Thoracic aorta (tissue), 2 donors: ENCODE measurements around the gene CCS. TPM values are rescaled to one million over a fixed set of nuclear protein-coding genes. Genes with fewer than 3 reads are reported as not detected.

Experiments used
- ATAC-seq: fragments of 150-250 bp; one replicate; pipeline ENCODE4 v1.8.0; 2017; ENCODE audit warnings: low read depth; ENCODE audit not compliant: insufficient number of reproducible peaks, low FRiP score
- DNase-seq: peaks from one replicate; pipeline ENCODE4 v3.0.0-alpha.2; 2020; ENCODE audit warnings: low spot score
- H3K27ac ChIP-seq, 2 donors: fragments of 200-600 bp; sonication (generic); 1 replicate in 1 of 2; 2 replicates in 1 of 2; pipeline ENCODE4 v1.5.1; 2016; ENCODE audit warnings: mild to moderate bottlenecking in 2 of 2, moderate library complexity in 2 of 2
- H3K27me3 ChIP-seq: fragments of 200-600 bp; sonication (generic); replicated peaks from 2 replicates; pipeline ENCODE4 v1.6.0; 2016; ENCODE audit warnings: mild to moderate bottlenecking; ENCODE audit not compliant: insufficient read depth
- H3K36me3 ChIP-seq: fragments of 200-600 bp; sonication (generic); one replicate; pipeline ENCODE4 v1.5.1; 2016
- H3K4me1 ChIP-seq, 2 donors: fragments of 200-600 bp; sonication (generic); 1 replicate in 1 of 2; 2 replicates in 1 of 2; pipeline versions ENCODE4 v1.5.1 to v1.6.0; 2016; ENCODE audit warnings: low read depth in 2 of 2, mild to moderate bottlenecking in 1 of 2; ENCODE audit not compliant: control insufficient read depth in 1 of 2
- H3K4me3 ChIP-seq: fragments of 200-600 bp; sonication (generic); 2 replicates; pipeline ENCODE4 v1.5.1; 2016; ENCODE audit warnings: mild to moderate bottlenecking
- H3K9me3 ChIP-seq: fragments of 200-600 bp; sonication (generic); 2 replicates; pipeline ENCODE4 v1.5.1; 2016
- CTCF ChIP-seq: fragments of 200-600 bp; sonication (generic); IDR thresholded peaks from one replicate; pipeline ENCODE4 v1.5.1; 2019; ENCODE audit warnings: antibody characterized with exemption
- total RNA-seq, 2 donors: library from RNA; depleted of rRNA; stranded (reverse); fragments of >200 nt; gene quantifications; one replicate each; pipeline versions ENCODE4 v1.1.0 to v1.2.3, GENCODE V29; 2016

The CCS gene
- total RNA-seq, 2 donors from 2014 or later: 19.9 to 20.8 TPM

DNA sequence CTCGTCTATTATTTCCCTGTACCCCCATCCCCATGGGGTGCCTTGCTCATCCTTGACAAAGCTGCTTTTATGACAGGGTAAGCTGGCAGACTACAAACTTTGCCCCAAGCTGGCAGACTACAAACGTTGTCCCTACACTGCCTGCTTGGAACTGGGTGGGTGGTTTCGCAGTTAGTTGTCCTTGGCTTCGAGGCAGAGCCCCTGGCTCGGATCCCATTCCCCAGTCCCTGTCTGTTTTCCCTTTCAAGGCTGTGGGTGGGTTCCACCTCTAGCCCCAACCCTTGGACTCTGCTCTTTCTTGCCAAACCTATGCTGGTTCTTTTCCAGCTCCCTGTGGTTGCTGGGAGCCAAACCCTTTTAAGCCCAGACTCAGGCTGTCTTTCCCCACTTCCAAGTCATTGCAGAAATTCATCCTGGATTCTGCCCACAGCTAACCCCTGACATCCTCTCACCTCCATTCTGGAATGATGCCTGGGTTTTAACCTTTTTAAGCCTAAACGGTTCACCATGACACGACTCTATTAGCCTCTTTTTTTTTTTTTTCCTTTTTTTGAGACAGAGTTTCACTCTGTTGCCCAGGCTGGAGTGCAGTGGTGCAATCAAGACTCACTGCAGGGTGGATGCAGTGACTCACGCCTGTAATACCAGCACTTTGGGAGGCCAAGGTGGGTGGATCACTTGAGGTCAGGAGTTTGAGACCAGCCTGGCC is 14.3 kb downstream of the CCS start:
- peak overlapping the region; percentile 9 for H3K4me3 ChIP-seq
- ATAC-seq: peak; percentile 76
- peak; percentile 41 for DNase-seq
- no peak for TF ChIP-seq CTCF
- H3K36me3 ChIP-seq: peaks cover 9% of the 10 kb centered on the region
- H3K27ac ChIP-seq: peak overlapping the region; percentile 73 to 84
- peaks cover 18 to 38% of the 10 kb centered on the region in 2 donors for H3K4me1 ChIP-seq
- H3K9me3 ChIP-seq: no peaks in the 10 kb centered on the region
- no peaks in the 10 kb centered on the region for H3K27me3 ChIP-seq

GRCh38 chr11:66609721-66610617 is 17.0 kb downstream of the CCS start:
- no peaks in the 10 kb centered on the region for H3K9me3 ChIP-seq
- no peak overlapping the region for H3K27ac ChIP-seq
- no peak overlapping the region for H3K4me3 ChIP-seq
- no peak for ATAC-seq
- H3K36me3 ChIP-seq: peaks cover 9% of the 10 kb centered on the region
- peaks cover 12 to 24% of the 10 kb centered on the region in 2 donors for H3K4me1 ChIP-seq
- TF ChIP-seq CTCF: no peak
- no peaks in the 10 kb centered on the region for H3K27me3 ChIP-seq
- DNase-seq: no peak

DNA sequence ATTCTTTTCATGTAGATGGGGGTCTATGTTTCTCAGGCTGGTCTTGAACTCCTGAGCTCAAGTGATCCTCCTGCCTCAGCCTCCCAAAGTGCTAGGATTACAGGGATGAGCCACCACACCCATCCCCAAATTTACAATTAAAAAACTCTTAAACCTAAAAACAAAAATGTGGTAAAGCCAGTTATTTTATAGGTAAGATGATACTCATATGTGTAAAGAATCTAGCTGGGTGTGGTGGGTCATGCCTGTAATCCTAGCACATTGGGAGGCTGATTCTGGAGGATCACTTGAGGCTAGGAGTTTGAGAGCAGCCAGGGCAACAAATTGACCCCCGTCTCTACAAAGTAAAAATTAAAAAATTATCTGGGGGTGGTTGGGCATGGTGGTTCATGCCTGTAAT is 19.5 kb downstream of the CCS start:
- DNase-seq (no peak), ATAC-seq (no peak)
- Histone ChIP-seq H3K4me1 (peaks cover 14 to 22% of the 10 kb centered on the region in 2 donors), H3K27ac (no peak overlapping the region), H3K9me3 (no peaks in the 10 kb centered on the region), H3K4me3 (no peak overlapping the region), H3K27me3 (no peaks in the 10 kb centered on the region), H3K36me3 (no peaks in the 10 kb centered on the region)
- TF ChIP-seq CTCF: no peak

- no peak for TF ChIP-seq CTCF
- H3K27me3 ChIP-seq: no peaks in the 10 kb centered on the region
- H3K4me1 ChIP-seq: peaks cover 10 to 26% of the 10 kb centered on the region in 2 donors
- ATAC-seq (no peak), DNase-seq (no peak)
- no peaks in the 10 kb centered on the region for H3K9me3 ChIP-seq
- H3K4me3 ChIP-seq: no peak overlapping the region
- H3K27ac ChIP-seq: no peak overlapping the region
- H3K36me3 ChIP-seq: no peaks in the 10 kb centered on the region
Observed at GRCh38 chr11:66614073-66614472, 21.1 kb downstream of the CCS start.
